Adrenal gland (tissue), 12 donors: Measurements from ENCODE around the gene CCN5. TPM values are rescaled to one million over a fixed set of nuclear protein-coding genes. Genes with fewer than 3 reads are reported as not detected.

Experiments used
- DNase-seq, 7 donors: peaks; one replicate each; pipeline ENCODE4 v3.0.0-alpha.2; 2019 to 2020
- H3K27ac ChIP-seq, 5 donors: fragments of 200-600 bp; sonication (generic) in 4 of 5; 1 replicate in 3 of 5; 2 replicates in 2 of 5; pipeline versions ENCODE4 v1.5.1 to v1.8.0; 2016 to 2020; ENCODE audit warnings: mild to moderate bottlenecking in 1 of 5
- H3K27me3 ChIP-seq: fragments of 200-600 bp; 2 replicates; pipeline ENCODE4 v1.8.0; 2021
- H3K36me3 ChIP-seq, 2 donors: fragments of 200-600 bp; replicated peaks in 1 of 2; 1 replicate in 1 of 2; 2 replicates in 1 of 2; pipeline versions ENCODE4 v1.5.1 to v1.8.0; 2018 to 2022
- H3K4me1 ChIP-seq, 2 donors: fragments of 200-600 bp; replicated peaks in 1 of 2; 1 replicate in 1 of 2; 2 replicates in 1 of 2; pipeline versions ENCODE4 v1.5.1 to v1.8.0; 2018 to 2021
- H3K4me3 ChIP-seq, 4 donors: fragments of 200-600 bp; sonication (generic) in 3 of 4; one replicate each; pipeline ENCODE4 v1.5.1; 2016 to 2018
- H3K9me3 ChIP-seq, 3 donors: fragments of 200-600 bp; sonication (generic) in 1 of 3; replicated peaks in 1 of 3; 1 replicate in 2 of 3; 2 replicates in 1 of 3; pipeline versions ENCODE4 v1.5.1 to v1.8.0; 2016 to 2021
- CTCF ChIP-seq, 6 experiments: fragments of 450-650 bp in 4 of 6; fragments of 200-600 bp in 2 of 6; sonication (generic) in 1 of 6; IDR thresholded peaks; 1 replicate in 5 of 6; 2 replicates in 1 of 6; pipeline versions ENCODE4 v1.5.1 to v1.8.0; 2016 to 2021; ENCODE audit warnings: antibody characterized with exemption in 6 of 6, mild to moderate bottlenecking in 2 of 6, moderate library complexity in 1 of 6
- POLR2A ChIP-seq, 2 donors: fragments of 450-650 bp; IDR thresholded peaks; one replicate each; pipeline ENCODE4 v1.6.1; 2017; ENCODE audit warnings: antibody characterized with exemption in 2 of 2, mild to moderate bottlenecking in 2 of 2, moderate library complexity in 1 of 2
- WGBS, 4 donors: extraction: QIAGEN DNeasy Blood & Tissue Kit in 2 of 4; methylation state at CpG; one replicate each; pipeline versions ENCODE4 v1.1.5 to v1.1.7; 2013 to 2017; 5-methylcytosine and 5-hydroxymethylcytosine counted together
- intact Hi-C, 2 donors: fragments of 100-400 bp; cut with DNase I; formaldehyde crosslinking; loops; one replicate each; pipeline versions ENCODE4 v1.14.1 to v1.15.0; 2022 to 2023
- polyA plus RNA-seq, 3 donors: library from polyadenylated mRNA; stranded (reverse); fragments of 200-250 nt in 2 of 3; fragments of 350-450 nt in 1 of 3; fragmentation: Illumina TruSeq in 1 of 3; extraction: RNeasy Lipid Tissue Mini Kit (QIAGEN cat#74804) in 1 of 3; gene quantifications; one replicate each; pipeline ENCODE4 v1.2.3, GENCODE V29; 2013 to 2014
- total RNA-seq, 9 donors: library from RNA; depleted of rRNA in 4 of 9; stranded (reverse); fragments of >200 nt in 4 of 9; fragments of 120-200 nt in 1 of 9; fragmentation: NEBNext Ultra II Directional in 1 of 9; extraction: Animal tissue kit (Norgen Biotek cat#: 25700) in 1 of 9; gene quantifications; one replicate each; pipeline versions ENCODE4 v1.1.0 to v1.2.4, GENCODE V29; 2013 to 2023
- donor health status: healthy with polysubstance abuse.
- donor health status: Bipolar disorder and iron deficiency.
- donor health status: DM: yes; HTN: yes; CAD: no.
- donor health status: DM: no; HTN: no; CAD: no.
- donor health status: DM: no; HTN: no; CAD: no.
- donor health status: DM: yes; HTN: yes; CAD: no.

CCN5 gene
- total and polyA plus RNA-seq, 12 donors, result 8.0 to 115 (median 52.7) TPM

- TF ChIP-seq POLR2A (IDR thresholded peaks at IDR 0.05) (no peak), CTCF (IDR thresholded peaks at IDR 0.05) (no peak)
- Histone ChIP-seq H3K36me3 (no peaks in the 10 kb centered on the region), H3K27ac (peak overlapping the region in 3 of 5 donors; percentile 28 to 82 (median 59)), H3K4me3 (no peak overlapping the region), H3K4me1 (peaks cover 40 to 43% of the 10 kb centered on the region in 2 donors), H3K27me3 (no peaks in the 10 kb centered on the region), H3K9me3 (no peaks in the 10 kb centered on the region)
- intact Hi-C loops, result no loop called here
- 67 to 80% (median 71%) methylated on average over 8 to 13 of the region's 13 CpGs for WGBS, 4 donors
- DNase-seq, result peak in 1 of 7 donors; percentile 20
Measured at GRCh38 chr20:44716309-44717106, 1.3 kb downstream of the CCN5 start.

DNA sequence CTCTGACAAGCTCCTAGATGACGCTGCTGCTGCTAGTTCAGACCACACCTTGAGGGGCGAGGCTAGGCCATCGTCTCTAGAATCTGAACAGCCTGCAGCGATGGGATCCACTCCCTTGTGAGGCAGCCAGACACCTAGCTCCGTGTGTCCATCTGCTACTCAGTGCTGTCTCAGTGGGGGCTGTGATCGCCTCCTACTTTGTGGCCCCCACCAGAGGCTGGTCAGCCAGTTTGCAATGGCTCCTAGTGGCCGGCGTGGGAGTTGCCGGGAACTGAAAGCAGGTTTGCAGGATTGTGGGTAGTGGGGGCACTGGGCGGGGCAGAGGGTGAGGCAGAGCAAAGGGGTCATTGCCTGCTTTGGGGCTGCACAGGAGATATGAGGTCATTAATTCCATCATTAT lies 2.8 kb downstream of the CCN5 start:
- H3K27me3 ChIP-seq, result no peaks in the 10 kb centered on the region
- 69 to 91% (median 77%) methylated on average over 9 to 10 of the region's 10 CpGs for WGBS, 4 donors
- DNase-seq, result no peak
- intact Hi-C loops, result no loop called here
- no peak overlapping the region for H3K4me3 ChIP-seq
- peak overlapping the region in 1 of 5 donors; percentile 50 for H3K27ac ChIP-seq
- no peaks in the 10 kb centered on the region for H3K9me3 ChIP-seq
- H3K4me1 ChIP-seq, result peaks cover 40 to 46% of the 10 kb centered on the region in 2 donors
- H3K36me3 ChIP-seq, result no peaks in the 10 kb centered on the region
- TF ChIP-seq CTCF (IDR thresholded peaks at IDR 0.05), result peak in 5 of 6 experiments; percentile 8 to 24 (median 21)
- TF ChIP-seq POLR2A (IDR thresholded peaks at IDR 0.05), result no peak

DNA sequence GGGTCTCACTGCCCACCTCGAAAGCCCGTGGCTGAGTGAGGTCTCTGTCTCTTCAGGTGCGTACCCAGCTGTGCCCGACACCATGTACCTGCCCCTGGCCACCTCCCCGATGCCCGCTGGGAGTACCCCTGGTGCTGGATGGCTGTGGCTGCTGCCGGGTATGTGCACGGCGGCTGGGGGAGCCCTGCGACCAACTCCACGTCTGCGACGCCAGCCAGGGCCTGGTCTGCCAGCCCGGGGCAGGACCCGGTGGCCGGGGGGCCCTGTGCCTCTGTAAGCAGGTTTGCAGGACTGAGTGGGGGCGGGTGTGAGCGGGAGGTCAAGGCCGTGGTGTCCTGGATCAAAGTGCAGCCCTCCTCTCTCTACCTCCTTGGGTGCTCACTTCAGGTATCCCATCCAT lies 4.7 kb downstream of the CCN5 start:
- H3K4me3 ChIP-seq, result no peak overlapping the region
- intact Hi-C loops, result no loop called here
- WGBS, 4 donors, result 82 to 91% (median 88%) methylated on average over 3 to 19 of the region's 19 CpGs
- H3K9me3 ChIP-seq, result no peaks in the 10 kb centered on the region
- TF ChIP-seq CTCF (IDR thresholded peaks at IDR 0.05) (no peak), POLR2A (IDR thresholded peaks at IDR 0.05) (no peak)
- peak overlapping the region; percentile 49 to 92 (median 80) for H3K27ac ChIP-seq
- no peaks in the 10 kb centered on the region for H3K27me3 ChIP-seq
- DNase-seq, result no peak
- peaks cover 32 to 36% of the 10 kb centered on the region in 2 donors for H3K4me1 ChIP-seq
- H3K36me3 ChIP-seq, result no peaks in the 10 kb centered on the region

DNA sequence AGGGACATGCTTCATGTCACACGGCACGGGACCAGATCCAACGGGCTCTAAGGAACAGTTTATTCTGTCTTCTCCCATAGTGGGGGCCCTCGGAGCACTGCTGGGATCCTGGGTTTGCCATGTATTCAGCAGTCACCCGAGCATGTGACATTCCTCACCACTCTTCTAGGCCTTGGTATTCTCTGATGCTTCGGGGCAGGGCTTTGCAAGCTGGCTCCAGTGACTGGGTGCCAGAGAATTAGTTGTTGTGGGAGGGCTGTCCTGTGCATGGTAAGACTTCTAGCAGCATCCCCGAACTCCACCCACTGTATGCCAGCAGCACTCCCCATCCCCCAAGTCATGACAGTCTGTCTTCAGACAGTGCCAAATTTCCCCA lies 5.4 kb downstream of the CCN5 start:
- peak in 6 of 7 donors; percentile 70 to 85 (median 82) for DNase-seq
- intact Hi-C loops, result no loop called here
- no peak overlapping the region for H3K4me3 ChIP-seq
- H3K4me1 ChIP-seq, result peaks cover 24 to 31% of the 10 kb centered on the region in 2 donors
- no peaks in the 10 kb centered on the region for H3K9me3 ChIP-seq
- 43 to 57% (median 48%) methylated on average over 6 to 7 of the region's 7 CpGs for WGBS, 4 donors
- H3K27ac ChIP-seq, result peak overlapping the region; percentile 49 to 92 (median 80)
- H3K36me3 ChIP-seq, result no peaks in the 10 kb centered on the region
- TF ChIP-seq POLR2A (IDR thresholded peaks at IDR 0.05) (peak in 1 of 2 donors; percentile 67), CTCF (IDR thresholded peaks at IDR 0.05) (no peak)
- no peaks in the 10 kb centered on the region for H3K27me3 ChIP-seq
